H9 (cell line): Measurements from ENCODE around the gene OR9Q2. TPM values are rescaled to one million over a fixed set of nuclear protein-coding genes. Genes with fewer than 3 reads are reported as not detected.

Source experiments
- DNase-seq: peaks from one replicate; pipeline ENCODE4 v3.0.0-alpha.2; 2017
- H2AFZ ChIP-seq: one replicate; pipeline ENCODE4 v1.6.1; 2013; ENCODE audit warnings: mild to moderate bottlenecking, low read length, control low read depth, moderate library complexity
- H2AK5ac ChIP-seq: 2 replicates; pipeline ENCODE4 v1.6.1; 2013; ENCODE audit warnings: low read length, control low read depth, mixed read lengths; ENCODE audit not compliant: insufficient read length
- H2BK120ac ChIP-seq: one replicate; pipeline ENCODE4 v1.6.1; 2013; ENCODE audit warnings: low read depth, mild to moderate bottlenecking, low read length, control low read depth, inconsistent platforms; ENCODE audit not compliant: poor library complexity, severe bottlenecking
- H2BK12ac ChIP-seq: 2 replicates; pipeline ENCODE4 v1.6.1; 2013; ENCODE audit warnings: low read length, control low read depth, mixed read lengths, low read depth; ENCODE audit not compliant: insufficient read length
- H2BK15ac ChIP-seq: 2 replicates; pipeline ENCODE4 v1.6.1; 2013; ENCODE audit warnings: low read depth, low read length, control low read depth
- H2BK20ac ChIP-seq: one replicate; pipeline ENCODE4 v1.6.1; 2013; ENCODE audit warnings: low read depth, mild to moderate bottlenecking, low read length, control low read depth, inconsistent platforms; ENCODE audit not compliant: poor library complexity, severe bottlenecking
- H2BK5ac ChIP-seq: 2 replicates; pipeline ENCODE4 v1.6.1; 2013; ENCODE audit warnings: low read length, control low read depth, mixed read lengths; ENCODE audit not compliant: insufficient read length
- H3K14ac ChIP-seq: 2 replicates; pipeline ENCODE4 v1.6.1; 2013; ENCODE audit warnings: low read length, control low read depth; ENCODE audit not compliant: insufficient read depth
- H3K18ac ChIP-seq: 2 replicates; pipeline ENCODE4 v1.6.1; 2013; ENCODE audit warnings: low read depth, mild to moderate bottlenecking, mixed read lengths, low read length, control low read depth; ENCODE audit not compliant: insufficient read length
- H3K23ac ChIP-seq: 2 replicates; pipeline ENCODE4 v1.6.1; 2013; ENCODE audit warnings: low read length, control low read depth, mixed read lengths, low read depth; ENCODE audit not compliant: insufficient read length
- H3K23me2 ChIP-seq: 2 replicates; pipeline ENCODE4 v1.6.1; 2013; ENCODE audit warnings: low read depth, mild to moderate bottlenecking, mixed read lengths, low read length, control low read depth; ENCODE audit not compliant: insufficient read length, poor library complexity, severe bottlenecking
- H3K27ac ChIP-seq: 2 replicates; pipeline ENCODE4 v1.5.1; 2013; ENCODE audit warnings: low read length, control low read depth, mixed read lengths, low read depth; ENCODE audit not compliant: insufficient read length
- H3K27me3 ChIP-seq: 2 replicates; pipeline ENCODE4 v1.6.1; 2013; ENCODE audit warnings: low read length, control low read depth, inconsistent platforms; ENCODE audit not compliant: insufficient read depth
- H3K4ac ChIP-seq: 2 replicates; pipeline ENCODE4 v1.6.1; 2013; ENCODE audit warnings: low read depth, mild to moderate bottlenecking, control low read depth, inconsistent platforms, low read length, moderate library complexity
- H3K4me1 ChIP-seq: 2 replicates; pipeline ENCODE4 v1.6.1; 2013; ENCODE audit warnings: low read length, control low read depth, inconsistent platforms; ENCODE audit not compliant: insufficient read depth
- H3K4me2 ChIP-seq: 2 replicates; pipeline ENCODE4 v1.6.1; 2013; ENCODE audit warnings: low read length, control low read depth, mixed read lengths; ENCODE audit not compliant: insufficient read length, insufficient read depth
- H3K56ac ChIP-seq: 2 replicates; pipeline ENCODE4 v1.6.1; 2013; ENCODE audit warnings: low read depth, mild to moderate bottlenecking, mixed read lengths, low read length, control low read depth; ENCODE audit not compliant: insufficient read length
- H3K79me1 ChIP-seq: 2 replicates; pipeline ENCODE4 v1.6.1; 2013; ENCODE audit warnings: low read depth, mild to moderate bottlenecking, moderate library complexity, low read length, control low read depth, inconsistent platforms; ENCODE audit not compliant: insufficient read depth, poor library complexity, severe bottlenecking
- H3K79me2 ChIP-seq: 2 replicates; pipeline ENCODE4 v1.6.1; 2013; ENCODE audit warnings: low read length, control low read depth, inconsistent platforms; ENCODE audit not compliant: insufficient read depth
- H3K9ac ChIP-seq: 2 replicates; pipeline ENCODE4 v1.6.1; 2013; ENCODE audit warnings: low read length, control low read depth, mixed read lengths; ENCODE audit not compliant: insufficient read length; ENCODE audit errors: extremely low read depth
- H3K9me3 ChIP-seq: one replicate; pipeline ENCODE4 v1.6.1; 2013; ENCODE audit warnings: low read depth, low read length, inconsistent platforms; ENCODE audit not compliant: control insufficient read depth
- H3T11ph ChIP-seq: one replicate; pipeline ENCODE4 v1.6.1; 2013; ENCODE audit warnings: mild to moderate bottlenecking, low read length, control low read depth, inconsistent platforms
- H4K20me1 ChIP-seq: one replicate; pipeline ENCODE4 v1.6.1; 2013; ENCODE audit not compliant: control insufficient read depth, insufficient read length, insufficient read depth
- H4K5ac ChIP-seq: 2 replicates; pipeline ENCODE4 v1.6.1; 2013; ENCODE audit warnings: low read depth, mild to moderate bottlenecking, mixed read lengths, low read length, control low read depth; ENCODE audit not compliant: insufficient read length
- H4K8ac ChIP-seq: replicated peaks from 2 replicates; pipeline ENCODE4 v1.6.1; 2013; ENCODE audit warnings: low read length, control low read depth, mixed read lengths, low read depth; ENCODE audit not compliant: insufficient read length
- H4K91ac ChIP-seq: 2 replicates; pipeline ENCODE4 v1.6.1; 2013; ENCODE audit warnings: low read depth, mild to moderate bottlenecking, moderate library complexity, mixed read lengths, low read length, control low read depth; ENCODE audit not compliant: insufficient read length
- H3K27ac Mint-ChIP-seq, 3 experiments: 2 replicates in 2 of 3; 3 replicates in 1 of 3; pipeline ENCODE4 v1.8.0; 2020 to 2021; ENCODE audit warnings: mixed read lengths in 3 of 3, mild to moderate bottlenecking in 1 of 3, moderate library complexity in 1 of 3
- H3K27me3 Mint-ChIP-seq: 2 replicates; pipeline ENCODE4 v1.8.0; 2021; ENCODE audit warnings: low read depth, mild to moderate bottlenecking, moderate library complexity, mixed read lengths
- H3K36me3 Mint-ChIP-seq, 3 experiments: 2 replicates in 2 of 3; 3 replicates in 1 of 3; pipeline ENCODE4 v1.8.0; 2020 to 2021; ENCODE audit warnings: low read depth in 3 of 3, mixed read lengths in 3 of 3; ENCODE audit not compliant: insufficient read depth in 1 of 3
- H3K4me1 Mint-ChIP-seq, 2 experiments: 2 replicates each; pipeline ENCODE4 v1.8.0; 2020; ENCODE audit warnings: mixed read lengths in 2 of 2
- H3K4me3 Mint-ChIP-seq, 2 experiments: 2 replicates in 1 of 2; 3 replicates in 1 of 2; pipeline ENCODE4 v1.8.0; 2020 to 2021; ENCODE audit warnings: mild to moderate bottlenecking in 2 of 2, mixed read lengths in 2 of 2, moderate library complexity in 1 of 2
- H3K9me3 Mint-ChIP-seq, 2 experiments: 2 replicates in 1 of 2; 3 replicates in 1 of 2; pipeline ENCODE4 v1.8.0; 2020; ENCODE audit warnings: mild to moderate bottlenecking in 2 of 2, mixed read lengths in 2 of 2, moderate library complexity in 1 of 2
- CTCF ChIP-seq: fragments of 200-600 bp; sonication (generic); conservative IDR thresholded peaks from 3 replicates; pipeline ENCODE4 v1.8.0; 2021; ENCODE audit warnings: antibody characterized with exemption, mild to moderate bottlenecking
- WGBS: extraction: QIAGEN DNeasy Blood & Tissue Kit; methylation state at CpG from one replicate; pipeline ENCODE4 v1.1.7; 2013; ENCODE audit warnings: missing lambda C conversion rate, low lambda C conversion rate, mixed read lengths; ENCODE audit not compliant: insufficient read length; ENCODE audit errors: extremely low coverage; 5-methylcytosine and 5-hydroxymethylcytosine counted together
- total RNA-seq: library from RNA; stranded (reverse); gene quantifications from 2 replicates; pipeline ENCODE4 v1.2.1, GENCODE V29; 2021

The OR9Q2 gene
- total RNA-seq, 1 experiment from 2014 or later: not detected

- no peaks in the 10 kb centered on the region; the same call in 1 of the 2 replicates for H3K27me3 Mint-ChIP-seq
- H3K4me1 ChIP-seq: no peaks in the 10 kb centered on the region
- H3T11ph ChIP-seq: no peak overlapping the region
- no peaks in the 10 kb centered on the region for H3K23me2 ChIP-seq
- no peaks in the 10 kb centered on the region for H4K20me1 ChIP-seq
- no peak overlapping the region for H4K8ac ChIP-seq
- no peaks in the 10 kb centered on the region for H3K36me3 Mint-ChIP-seq
- no peak overlapping the region for H3K14ac ChIP-seq
- no peak overlapping the region for H3K23ac ChIP-seq
- no peak for TF ChIP-seq CTCF
- no peaks in the 10 kb centered on the region for H3K79me2 ChIP-seq
- no peak for DNase-seq
- H3K9me3 ChIP-seq: no peaks in the 10 kb centered on the region
- H3K4me2 ChIP-seq: no peak overlapping the region
- no peaks in the 10 kb centered on the region for H3K79me1 ChIP-seq
- H3K27ac Mint-ChIP-seq: no peak overlapping the region; a peak in 1 of 7 replicates
- H3K9me3 Mint-ChIP-seq: peaks cover 0 to 2% of the 10 kb centered on the region in 2 experiments; a peak in 2 of 5 replicates
- WGBS: no CpG with 5 or more reads among the region's 4 CpGs
- H2AK5ac ChIP-seq: no peak overlapping the region
- no peak overlapping the region for H3K18ac ChIP-seq
- H4K5ac ChIP-seq: no peak overlapping the region
- no peak overlapping the region for H3K4me3 Mint-ChIP-seq
- H2BK15ac ChIP-seq: no peak overlapping the region
- no peak overlapping the region for H2BK5ac ChIP-seq
- H3K9ac ChIP-seq: no peak overlapping the region
- H3K4me1 Mint-ChIP-seq: peaks cover 6 to 7% of the 10 kb centered on the region in 2 experiments
- no peak overlapping the region for H3K4ac ChIP-seq
- H3K27ac ChIP-seq: no peak overlapping the region
- no peak overlapping the region for H2BK12ac ChIP-seq
- no peak overlapping the region for H2BK120ac ChIP-seq
- H2AFZ ChIP-seq: no peak overlapping the region
- no peaks in the 10 kb centered on the region for H3K27me3 ChIP-seq
- no peak overlapping the region for H4K91ac ChIP-seq
- H3K56ac ChIP-seq: no peak overlapping the region
- H2BK20ac ChIP-seq: no peak overlapping the region
These were observed 24.5 kb upstream of the OR9Q2 start for GRCh38 chr11:58164389-58164788.
